ENCODE results near the gene EIF3I. TPM values are rescaled to one million over a fixed set of nuclear protein-coding genes. Genes with fewer than 3 reads are reported as not detected.

Gene EIF3I
- total RNA-seq, 1 experiment from 2014 or later: 294 TPM

DNA sequence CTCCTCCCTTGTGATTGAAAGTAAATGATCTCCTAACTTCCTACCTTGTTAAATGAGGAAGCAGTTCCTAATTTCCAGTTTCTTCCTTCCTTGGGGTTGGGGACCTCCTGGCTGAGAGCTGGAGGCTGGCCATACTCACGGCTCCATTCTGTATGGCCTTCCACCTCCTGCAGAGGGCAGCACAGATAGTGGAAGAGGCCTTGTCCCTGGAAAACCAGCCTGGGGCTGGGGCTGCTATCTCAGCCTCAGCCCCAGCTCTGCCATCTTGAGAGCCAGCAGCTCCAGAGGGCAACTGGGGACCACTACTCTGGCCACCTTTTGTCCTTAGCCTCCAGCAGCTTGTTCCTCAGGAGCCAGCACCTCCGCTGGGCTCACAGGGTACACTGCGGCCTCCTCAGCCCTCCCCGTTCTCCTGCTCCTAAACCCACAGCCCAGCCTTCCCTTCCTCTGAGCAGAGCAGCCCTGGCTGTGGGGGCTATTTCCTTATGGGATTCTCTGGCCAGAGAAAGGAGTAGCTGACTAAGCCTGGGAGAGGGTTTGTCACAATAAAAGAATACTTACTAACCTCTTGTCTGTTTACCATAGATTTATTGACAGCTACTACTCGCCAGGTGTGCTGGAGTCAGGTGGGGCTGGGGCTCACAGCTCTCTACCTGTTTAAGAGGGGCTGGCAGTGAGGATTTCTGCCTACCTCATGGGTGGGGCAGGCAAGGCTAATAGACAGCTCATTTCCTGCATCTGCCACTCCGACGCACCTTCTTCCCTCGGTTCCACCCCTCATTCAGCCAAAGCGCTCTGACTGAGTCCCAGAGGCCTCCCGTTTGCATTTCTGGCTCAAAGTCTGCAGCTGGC lies 6.4 kb upstream of the EIF3I start:
- ATAC-seq (peak; percentile 95), DNase-seq (ENCODE audit: low read depth, low spot score) (no peak)
- POLR2A ChIA-PET: interaction anchor here (0.6 kb wide), 2 partner anchors 88 to 179 kb away, joined by 3 read pairs; partner anchors contain the start of gene BSDC1
- in situ Hi-C loops (cut with HindIII; ENCODE audit: low pct_unique_long_range_greater_than_20kb, low sequenced_read_pairs) (no loop called here), intact Hi-C loops (cut with micrococcal nuclease; ENCODE audit: unreplicated experiment) (no loop called here)
- Histone ChIP-seq H3K36me3 (ENCODE audit: control insufficient read depth, insufficient read depth, low read length) (no peaks in the 10 kb centered on the region; the same call in 1 of the 2 replicates), H3K9me3 (ENCODE audit: control insufficient read depth, insufficient read depth, low read depth, low read length) (no peaks in the 10 kb centered on the region), H3K4me1 (ENCODE audit: control insufficient read depth, insufficient read depth, low read length) (peaks cover 5% of the 10 kb centered on the region), H3K4me3 (ENCODE audit: low read depth in 2 of 2, low read length in 2 of 2) (no peak overlapping the region), H3K27me3 (ENCODE audit: control insufficient read depth, insufficient read depth, low read length) (no peaks in the 10 kb centered on the region), H3K27ac (ENCODE audit: low read length) (no peak overlapping the region)
- CTCF ChIA-PET: interaction anchor here (0.6 to 1.8 kb wide), 10 partner anchors 8 to 186 kb away, joined by 3 to 10 read pairs (median 3); no protein-coding TSS in a partner anchor
- BruUV-seq (replicated peaks): no TSS peak
- TF ChIP-seq TCF7L2 (IDR thresholded peaks at IDR 0.05; ENCODE audit: low read depth, low read length): no peak
- TF ChIP-seq, protein P1, sequence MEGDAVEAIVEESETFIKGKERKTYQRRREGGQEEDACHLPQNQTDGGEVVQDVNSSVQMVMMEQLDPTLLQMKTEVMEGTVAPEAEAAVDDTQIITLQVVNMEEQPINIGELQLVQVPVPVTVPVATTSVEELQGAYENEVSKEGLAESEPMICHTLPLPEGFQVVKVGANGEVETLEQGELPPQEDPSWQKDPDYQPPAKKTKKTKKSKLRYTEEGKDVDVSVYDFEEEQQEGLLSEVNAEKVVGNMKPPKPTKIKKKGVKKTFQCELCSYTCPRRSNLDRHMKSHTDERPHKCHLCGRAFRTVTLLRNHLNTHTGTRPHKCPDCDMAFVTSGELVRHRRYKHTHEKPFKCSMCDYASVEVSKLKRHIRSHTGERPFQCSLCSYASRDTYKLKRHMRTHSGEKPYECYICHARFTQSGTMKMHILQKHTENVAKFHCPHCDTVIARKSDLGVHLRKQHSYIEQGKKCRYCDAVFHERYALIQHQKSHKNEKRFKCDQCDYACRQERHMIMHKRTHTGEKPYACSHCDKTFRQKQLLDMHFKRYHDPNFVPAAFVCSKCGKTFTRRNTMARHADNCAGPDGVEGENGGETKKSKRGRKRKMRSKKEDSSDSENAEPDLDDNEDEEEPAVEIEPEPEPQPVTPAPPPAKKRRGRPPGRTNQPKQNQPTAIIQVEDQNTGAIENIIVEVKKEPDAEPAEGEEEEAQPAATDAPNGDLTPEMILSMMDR (IDR thresholded peaks at IDR 0.05): peak; percentile 92
- TF ChIP-seq, protein P2, sequence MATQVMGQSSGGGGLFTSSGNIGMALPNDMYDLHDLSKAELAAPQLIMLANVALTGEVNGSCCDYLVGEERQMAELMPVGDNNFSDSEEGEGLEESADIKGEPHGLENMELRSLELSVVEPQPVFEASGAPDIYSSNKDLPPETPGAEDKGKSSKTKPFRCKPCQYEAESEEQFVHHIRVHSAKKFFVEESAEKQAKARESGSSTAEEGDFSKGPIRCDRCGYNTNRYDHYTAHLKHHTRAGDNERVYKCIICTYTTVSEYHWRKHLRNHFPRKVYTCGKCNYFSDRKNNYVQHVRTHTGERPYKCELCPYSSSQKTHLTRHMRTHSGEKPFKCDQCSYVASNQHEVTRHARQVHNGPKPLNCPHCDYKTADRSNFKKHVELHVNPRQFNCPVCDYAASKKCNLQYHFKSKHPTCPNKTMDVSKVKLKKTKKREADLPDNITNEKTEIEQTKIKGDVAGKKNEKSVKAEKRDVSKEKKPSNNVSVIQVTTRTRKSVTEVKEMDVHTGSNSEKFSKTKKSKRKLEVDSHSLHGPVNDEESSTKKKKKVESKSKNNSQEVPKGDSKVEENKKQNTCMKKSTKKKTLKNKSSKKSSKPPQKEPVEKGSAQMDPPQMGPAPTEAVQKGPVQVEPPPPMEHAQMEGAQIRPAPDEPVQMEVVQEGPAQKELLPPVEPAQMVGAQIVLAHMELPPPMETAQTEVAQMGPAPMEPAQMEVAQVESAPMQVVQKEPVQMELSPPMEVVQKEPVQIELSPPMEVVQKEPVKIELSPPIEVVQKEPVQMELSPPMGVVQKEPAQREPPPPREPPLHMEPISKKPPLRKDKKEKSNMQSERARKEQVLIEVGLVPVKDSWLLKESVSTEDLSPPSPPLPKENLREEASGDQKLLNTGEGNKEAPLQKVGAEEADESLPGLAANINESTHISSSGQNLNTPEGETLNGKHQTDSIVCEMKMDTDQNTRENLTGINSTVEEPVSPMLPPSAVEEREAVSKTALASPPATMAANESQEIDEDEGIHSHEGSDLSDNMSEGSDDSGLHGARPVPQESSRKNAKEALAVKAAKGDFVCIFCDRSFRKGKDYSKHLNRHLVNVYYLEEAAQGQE (IDR thresholded peaks at IDR 0.05; ENCODE audit: insufficient read depth in 1 of 2, low read depth in 2 of 2, low read length in 1 of 2): no peak
- TF ChIP-seq SIN3A (IDR thresholded peaks at IDR 0.05; ENCODE audit: borderline replicate concordance, insufficient read depth, low read depth, low read length): no peak

DNA sequence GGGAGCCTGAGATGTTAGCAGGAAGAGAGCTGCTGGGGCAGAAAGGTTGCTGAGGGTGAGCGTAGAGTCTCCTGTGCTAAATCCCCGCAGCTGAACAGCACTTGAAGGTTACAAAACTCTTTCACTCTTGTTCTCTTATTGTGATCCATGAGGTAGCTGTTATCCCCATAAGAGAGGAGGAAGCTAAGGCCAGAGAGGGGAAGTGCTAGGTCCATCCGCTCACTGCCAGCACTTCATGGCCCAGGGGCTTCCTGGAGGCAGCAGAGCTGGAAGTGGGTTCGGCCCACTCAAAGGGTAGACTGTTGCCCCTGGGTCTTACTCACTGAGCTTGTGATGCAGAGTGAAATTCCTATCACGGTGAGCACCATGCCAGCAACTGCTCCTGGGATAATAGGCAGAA lies 5.6 kb upstream of the EIF3I start:
- BruUV-seq (replicated peaks): no TSS peak
- intact Hi-C loops (cut with micrococcal nuclease; ENCODE audit: unreplicated experiment): no loop called here
- POLR2A ChIA-PET: no interaction called here
- Histone ChIP-seq H3K27me3 (ENCODE audit: control insufficient read depth, insufficient read depth, low read length) (no peaks in the 10 kb centered on the region), H3K4me1 (ENCODE audit: control insufficient read depth, insufficient read depth, low read length) (peaks cover 11% of the 10 kb centered on the region), H3K36me3 (ENCODE audit: control insufficient read depth, insufficient read depth, low read length) (no peaks in the 10 kb centered on the region; the same call in 1 of the 2 replicates), H3K27ac (ENCODE audit: low read length) (no peak overlapping the region), H3K4me3 (ENCODE audit: low read depth in 2 of 2, low read length in 2 of 2) (no peak overlapping the region), H3K9me3 (ENCODE audit: control insufficient read depth, insufficient read depth, low read depth, low read length) (no peaks in the 10 kb centered on the region)
- DNase-seq (ENCODE audit: low read depth, low spot score) (no peak), ATAC-seq (no peak)
- in situ Hi-C loops (cut with HindIII; ENCODE audit: low pct_unique_long_range_greater_than_20kb, low sequenced_read_pairs): no loop called here
- TF ChIP-seq, protein P1 (IDR thresholded peaks at IDR 0.05): no peak
- TF ChIP-seq, protein P2 (IDR thresholded peaks at IDR 0.05; ENCODE audit: insufficient read depth in 1 of 2, low read depth in 2 of 2, low read length in 1 of 2): no peak
- no peak for TF ChIP-seq TCF7L2 (IDR thresholded peaks at IDR 0.05; ENCODE audit: low read depth, low read length)
- TF ChIP-seq SIN3A (IDR thresholded peaks at IDR 0.05; ENCODE audit: borderline replicate concordance, insufficient read depth, low read depth, low read length): no peak
- TF ChIP-seq POLR2AphosphoS5 (IDR thresholded peaks at IDR 0.05; ENCODE audit: low read depth, low read length): no peak
- CTCF ChIA-PET: interaction anchor here (0.7 to 1.8 kb wide), 3 partner anchors 15 to 100 kb away, joined by 3 to 5 read pairs (median 4); no protein-coding TSS in a partner anchor
